Sigmoid colon (tissue), 7 donors: ENCODE measurements around the gene MEIS1. TPM values are rescaled to one million over a fixed set of nuclear protein-coding genes. Genes with fewer than 3 reads are reported as not detected.
A peak's percentile ranks its signal among the peaks of the same experiment; 100 is the strongest.

ENCODE experiments used
- DNase-seq: peaks from one replicate; pipeline ENCODE4 v3.0.0-alpha.2; 2019
- H3K27ac ChIP-seq, 4 donors: fragments of 200-600 bp; sonication (generic); one replicate each; pipeline ENCODE4 v1.5.1; 2016 to 2019; ENCODE audit warnings: mild to moderate bottlenecking in 1 of 4
- H3K27me3 ChIP-seq, 3 donors: fragments of 200-600 bp; sonication (generic); one replicate each; pipeline ENCODE4 v1.5.1; 2019; ENCODE audit warnings: mild to moderate bottlenecking in 1 of 3
- H3K36me3 ChIP-seq, 4 donors: fragments of 200-600 bp; sonication (generic); one replicate each; pipeline ENCODE4 v1.5.1; 2016 to 2019
- H3K4me1 ChIP-seq, 4 donors: fragments of 200-600 bp; sonication (generic); one replicate each; pipeline ENCODE4 v1.5.1; 2017 to 2019
- H3K4me3 ChIP-seq, 4 donors: fragments of 200-600 bp; sonication (generic); one replicate each; pipeline ENCODE4 v1.5.1; 2017 to 2019; ENCODE audit warnings: mild to moderate bottlenecking in 2 of 4, moderate library complexity in 1 of 4
- H3K9me3 ChIP-seq, 4 donors: fragments of 200-600 bp in 3 of 4; sonication (generic) in 3 of 4; one replicate each; pipeline versions ENCODE4 v1.5.1 to v1.6.1; 2013 to 2019
- CTCF ChIP-seq, 4 experiments: fragments of 450-650 bp in 3 of 4; fragments of 200-600 bp in 1 of 4; IDR thresholded peaks; one replicate each; pipeline ENCODE4 v1.5.1; 2016 to 2019; ENCODE audit warnings: antibody characterized with exemption in 4 of 4, mild to moderate bottlenecking in 3 of 4, moderate library complexity in 2 of 4
- EP300 ChIP-seq, 4 donors: sonication (generic); formaldehyde crosslinking; IDR thresholded peaks; one replicate each; pipeline ENCODE4 v1.6.1; 2017; ENCODE audit warnings: antibody characterized with exemption in 4 of 4
- POLR2A ChIP-seq, 2 donors: fragments of 450-650 bp; IDR thresholded peaks; one replicate each; pipeline ENCODE4 v1.6.1; 2016; ENCODE audit warnings: antibody characterized with exemption in 2 of 2, mild to moderate bottlenecking in 2 of 2, moderate library complexity in 2 of 2
- POLR2AphosphoS5 ChIP-seq, 4 donors: sonication (generic); formaldehyde crosslinking; IDR thresholded peaks; one replicate each; pipeline ENCODE4 v1.6.1; 2017; ENCODE audit warnings: antibody characterized with exemption in 4 of 4
- WGBS, 2 donors: extraction: QIAGEN DNeasy Blood & Tissue Kit; methylation state at CpG; one replicate each; pipeline ENCODE4 v1.1.7; 2013; 5-methylcytosine and 5-hydroxymethylcytosine counted together
- intact Hi-C: fragments of 100-400 bp; cut with DNase I; formaldehyde crosslinking; loops from one replicate; pipeline ENCODE4 v1.15.1; 2023
- polyA plus RNA-seq, 3 donors: library from polyadenylated mRNA; stranded (reverse); fragments of 200-250 nt; gene quantifications; one replicate each; pipeline ENCODE4 v1.2.3, GENCODE V29; 2013
- total RNA-seq, 4 donors: library from RNA; depleted of rRNA; stranded (reverse); fragments of >200 nt; gene quantifications; one replicate each; pipeline ENCODE4 v1.1.0, GENCODE V29; 2016
- donor health status: healthy with polysubstance abuse.
- donor health status: Bipolar disorder and iron deficiency.
- donor health status: healthy.

Gene MEIS1
- total and polyA plus RNA-seq, 7 donors = 2.8 to 144 (median 108) TPM

- peaks cover 0 to 56% (median 5%) of the 10 kb centered on the region in 4 donors for H3K36me3 ChIP-seq
- DNase-seq = peak; percentile 65
- H3K4me3 ChIP-seq = peak overlapping the region; percentile 62 to 87 (median 84)
- H3K9me3 ChIP-seq = no peaks in the 10 kb centered on the region
- peak overlapping the region; percentile 93 to 99 (median 98) for H3K27ac ChIP-seq
- peaks cover 0 to 11% (median 6%) of the 10 kb centered on the region in 4 donors for H3K4me1 ChIP-seq
- 16 to 38% methylated on average over 36 of the region's 36 CpGs for WGBS, 2 donors
- no peaks in the 10 kb centered on the region for H3K27me3 ChIP-seq
- TF ChIP-seq POLR2AphosphoS5 (IDR thresholded peaks at IDR 0.05) = peak in 1 of 4 donors; percentile 6
- TF ChIP-seq POLR2A (IDR thresholded peaks at IDR 0.05) = no peak
- no peak for TF ChIP-seq EP300 (IDR thresholded peaks at IDR 0.05)
- intact Hi-C loops = loop anchor here (10.0 kb wide), 4 partner anchors 525 to 955 kb away; partner anchors contain the start of gene ETAA1
These were observed 5.1 kb downstream of the MEIS1 start for GRCh38 chr2:66439812-66440542.

- TF ChIP-seq POLR2A (IDR thresholded peaks at IDR 0.05) (no peak), POLR2AphosphoS5 (IDR thresholded peaks at IDR 0.05) (peak in 3 of 4 donors; percentile 27 to 70 (median 39))
- DNase-seq = peak; percentile 80
- H3K27me3 ChIP-seq = no peaks in the 10 kb centered on the region
These were observed 6.0 kb downstream of the MEIS1 start for GRCh38 chr2:66440708-66441497.

GRCh38 chr2:66441581-66442320 lies 6.8 kb downstream of the MEIS1 start:
- Histone ChIP-seq H3K4me3 (peak overlapping the region; percentile 62 to 87 (median 84)), H3K9me3 (no peaks in the 10 kb centered on the region), H3K36me3 (peaks cover 0 to 63% (median 8%) of the 10 kb centered on the region in 4 donors), H3K27me3 (no peaks in the 10 kb centered on the region), H3K4me1 (peaks cover 0 to 23% (median 7%) of the 10 kb centered on the region in 4 donors), H3K27ac (peak overlapping the region; percentile 93 to 99 (median 98))
- 51 to 64% methylated on average over 6 of the region's 6 CpGs for WGBS, 2 donors
- intact Hi-C loops = no loop called here
- DNase-seq = peak; percentile 64
- peak in 1 of 4 donors; percentile 49 for TF ChIP-seq POLR2AphosphoS5 (IDR thresholded peaks at IDR 0.05)
- TF ChIP-seq EP300 (IDR thresholded peaks at IDR 0.05) = no peak
- no peak for TF ChIP-seq CTCF (IDR thresholded peaks at IDR 0.05)
- no peak for TF ChIP-seq POLR2A (IDR thresholded peaks at IDR 0.05)

More at GRCh38 chr2:66440708-66441497, 6.0 kb downstream of the MEIS1 start:
- Histone ChIP-seq H3K27ac (peak overlapping the region; percentile 93 to 99 (median 98)), H3K9me3 (no peaks in the 10 kb centered on the region), H3K4me1 (peaks cover 0 to 18% (median 6%) of the 10 kb centered on the region in 4 donors), H3K4me3 (peak overlapping the region; percentile 62 to 87 (median 84)), H3K36me3 (peaks cover 0 to 63% (median 8%) of the 10 kb centered on the region in 4 donors)
- intact Hi-C loops = no loop called here
- 13 to 15% methylated on average over 20 of the region's 20 CpGs for WGBS, 2 donors

GRCh38 chr2:66442516-66443185 lies 7.7 kb downstream of the MEIS1 start:
- Histone ChIP-seq H3K27ac (peak overlapping the region; percentile 93 to 99 (median 98)), H3K4me3 (peak overlapping the region; percentile 44 to 87 (median 84)), H3K4me1 (peaks cover 0 to 28% (median 9%) of the 10 kb centered on the region in 4 donors), H3K27me3 (no peaks in the 10 kb centered on the region), H3K9me3 (no peaks in the 10 kb centered on the region), H3K36me3 (peaks cover 0 to 63% (median 8%) of the 10 kb centered on the region in 4 donors)
- 68 to 78% methylated on average over 10 of the region's 10 CpGs for WGBS, 2 donors
- intact Hi-C loops = no loop called here
- DNase-seq = no peak
- TF ChIP-seq EP300 (IDR thresholded peaks at IDR 0.05) (no peak), POLR2A (IDR thresholded peaks at IDR 0.05) (no peak), CTCF (IDR thresholded peaks at IDR 0.05) (no peak), POLR2AphosphoS5 (IDR thresholded peaks at IDR 0.05) (no peak)
